ENCODE results near the gene MAST2.

DNA sequence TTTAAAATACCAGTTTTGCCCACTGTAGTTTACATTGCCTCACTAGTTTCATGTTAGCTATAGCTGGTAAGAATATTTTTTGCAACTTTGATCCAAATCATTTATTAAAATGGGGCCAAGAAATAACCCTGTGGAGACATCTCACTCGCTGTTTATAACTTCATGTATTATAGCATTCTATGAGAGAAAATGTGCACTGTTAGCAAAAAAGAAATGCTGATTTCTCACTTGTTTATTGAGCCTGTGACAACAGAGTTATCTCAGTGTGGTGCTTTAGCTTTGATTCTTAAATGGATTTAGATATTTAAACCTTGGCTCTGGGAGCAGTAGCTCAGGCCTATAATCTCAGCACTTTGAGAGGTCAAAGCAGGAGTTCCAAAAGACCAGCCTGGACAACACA lies 201.1 kb downstream of the MAST2 start:
- TF ChIP-seq CTCF (IDR thresholded peaks at IDR 0.05) (no peak), POLR2A (IDR thresholded peaks at IDR 0.05) (no peak)

Measured in testis (tissue), 2 donors.